NT2/D1 (cell line): ENCODE measurements around the gene EFCAB6.

Experiments used
- SUZ12 ChIP-seq: IDR thresholded peaks from 2 replicates; pipeline ENCODE4 v1.6.1; 2011; ENCODE audit not compliant: insufficient read length, insufficient read depth; ENCODE audit errors: extremely low read depth
- YY1 ChIP-seq: IDR thresholded peaks from 2 replicates; pipeline ENCODE4 v1.6.1; 2011; ENCODE audit not compliant: insufficient read length, insufficient read depth
- ZNF274 ChIP-seq: IDR thresholded peaks from 2 replicates; pipeline ENCODE4 v1.6.1; 2011; ENCODE audit warnings: mild to moderate bottlenecking, low read depth, low read length

GRCh38 chr22:43821606-43822425 is 9.7 kb upstream of the EFCAB6 start:
- no peak for TF ChIP-seq SUZ12
- no peak for TF ChIP-seq ZNF274
- TF ChIP-seq YY1 = no peak
